Heart right ventricle (tissue), 16 donors: ENCODE data around the gene C3orf49. TPM values are rescaled to one million over a fixed set of nuclear protein-coding genes. Genes with fewer than 3 reads are reported as not detected.
A peak's percentile ranks its signal among the peaks of the same experiment; 100 is the strongest.

Experiments used
- ATAC-seq, 8 donors: fragments of 200-7000 bp; cut with Tn5 transposase; one replicate each; pipeline ENCODE4 v1.9.1; 2020; ENCODE audit warnings: mild to moderate bottlenecking in 8 of 8, moderate library complexity in 8 of 8, moderate number of reproducible peaks in 1 of 8
- DNase-seq, 2 donors: peaks; one replicate each; pipeline ENCODE4 v3.0.0-alpha.2; 2020
- H3K27ac ChIP-seq, 10 donors: fragments of 200-600 bp; sonication (generic) in 2 of 10; one replicate each; pipeline versions ENCODE4 v1.5.0 to v1.8.0; 2020 to 2022; ENCODE audit warnings: mild to moderate bottlenecking in 3 of 10
- H3K27me3 ChIP-seq, 7 donors: fragments of 200-600 bp; one replicate each; pipeline ENCODE4 v1.8.0; 2021 to 2022; ENCODE audit warnings: mild to moderate bottlenecking in 2 of 7
- H3K36me3 ChIP-seq, 9 donors: fragments of 200-600 bp; sonication (generic) in 1 of 9; one replicate each; pipeline versions ENCODE4 v1.5.0 to v1.8.0; 2020 to 2022; ENCODE audit warnings: mild to moderate bottlenecking in 2 of 9
- H3K4me1 ChIP-seq, 9 donors: fragments of 200-600 bp; sonication (generic) in 1 of 9; one replicate each; pipeline versions ENCODE4 v1.5.0 to v1.8.0; 2020 to 2022; ENCODE audit warnings: mild to moderate bottlenecking in 4 of 9
- H3K4me3 ChIP-seq, 10 donors: fragments of 200-600 bp; sonication (generic) in 2 of 10; one replicate each; pipeline versions ENCODE4 v1.5.0 to v1.8.0; 2020 to 2022; ENCODE audit warnings: mild to moderate bottlenecking in 7 of 10, moderate library complexity in 2 of 10
- H3K9me3 ChIP-seq, 11 donors: fragments of 200-600 bp in 10 of 11; sonication (generic) in 2 of 11; one replicate each; pipeline versions ENCODE4 v1.5.0 to v1.8.0; 2013 to 2022; ENCODE audit warnings: mild to moderate bottlenecking in 2 of 11, control low read depth in 1 of 11, moderate library complexity in 1 of 11
- CTCF ChIP-seq, 9 donors: fragments of 200-600 bp; sonication (generic) in 2 of 9; IDR thresholded peaks; one replicate each; pipeline versions ENCODE4 v1.5.0 to v1.8.0; 2021 to 2022; ENCODE audit warnings: antibody characterized with exemption in 9 of 9, mild to moderate bottlenecking in 5 of 9, moderate library complexity in 1 of 9
- WGBS, 2 donors: extraction: QIAGEN DNeasy Blood & Tissue Kit; methylation state at CpG; one replicate each; pipeline ENCODE4 v1.1.7; 2013; ENCODE audit warnings: inconsistent platforms in 1 of 2; 5-methylcytosine and 5-hydroxymethylcytosine counted together
- intact Hi-C, 10 donors: fragments of 100-400 bp; cut with DNase I; formaldehyde crosslinking; loops; one replicate each; pipeline versions ENCODE4 v1.11.1 to v1.14.2; 2022
- polyA plus RNA-seq, 2 donors: library from polyadenylated mRNA; stranded (reverse); fragments of 200-250 nt; gene quantifications; one replicate each; pipeline ENCODE4 v1.2.3, GENCODE V29; 2013
- total RNA-seq, 10 donors: library from RNA; stranded (reverse); fragmentation: NEBNext Ultra II Directional in 3 of 10; extraction: Animal tissue kit (Norgen Biotek cat#: 25700) in 3 of 10; gene quantifications; one replicate each; pipeline versions ENCODE4 v1.2.1 to v1.2.4, GENCODE V29; 2021 to 2023
- donor health status: Arrhythmogenic right ventricular cardiomyopathy.
- donor health status: ischemic (EF 13 %, LVEDD 7.1; RV severe dilation, severe dysfunction).
- donor health status: healthy with polysubstance abuse.
- donor health status: DM: no; HTN: yes; CAD: no.
- donor health status: DM: no; HTN: no; CAD: no.
- donor health status: ischemic (EF 25% LVEDD 6.9; RV normal size, moderate dysfunction).
- donor health status: ischemic (EF 25% LVEDD 5.7; RV mildly dilated, moderate dysfunction).
- donor health status: healthy.
- donor health status: DM: yes; HTN: yes; CAD: no.
- donor health status: Ischemic cardiomyopathy.
- donor health status: ischemic (EF 35%, LVEDD 5.7; RV mildly dilated, moderate dysfunction).
- donor health status: nonischemic (EF 11% LVEDD 7.7; RV severe dilation, severe dysfunction).
- donor health status: DM: yes; HTN: yes; CAD: no.
- donor health status: PGD.
- donor health status: ischemic (EF 29% LVEDD 5.4; RV normal size, mild dysfunction).
- donor health status: nonischemic (EF 23%, LVEDD 6.1; RV moderate dilation, normal function).

Gene C3orf49
- total and polyA plus RNA-seq, 12 donors: not detected

GRCh38 chr3:63803911-63804310, 15.2 kb upstream of the C3orf49 start:
- 69 to 73% methylated on average over 5 of the region's 5 CpGs for WGBS, 2 donors
- no peak for TF ChIP-seq CTCF (IDR thresholded peaks at IDR 0.05)
- Histone ChIP-seq H3K4me3 (no peak overlapping the region), H3K27ac (no peak overlapping the region), H3K4me1 (peaks cover 0 to 11% (median 0%) of the 10 kb centered on the region in 9 donors), H3K9me3 (no peaks in the 10 kb centered on the region), H3K27me3 (no peaks in the 10 kb centered on the region), H3K36me3 (no peaks in the 10 kb centered on the region)
- no peak for ATAC-seq
- intact Hi-C loops: no loop called here
- DNase-seq: no peak

DNA sequence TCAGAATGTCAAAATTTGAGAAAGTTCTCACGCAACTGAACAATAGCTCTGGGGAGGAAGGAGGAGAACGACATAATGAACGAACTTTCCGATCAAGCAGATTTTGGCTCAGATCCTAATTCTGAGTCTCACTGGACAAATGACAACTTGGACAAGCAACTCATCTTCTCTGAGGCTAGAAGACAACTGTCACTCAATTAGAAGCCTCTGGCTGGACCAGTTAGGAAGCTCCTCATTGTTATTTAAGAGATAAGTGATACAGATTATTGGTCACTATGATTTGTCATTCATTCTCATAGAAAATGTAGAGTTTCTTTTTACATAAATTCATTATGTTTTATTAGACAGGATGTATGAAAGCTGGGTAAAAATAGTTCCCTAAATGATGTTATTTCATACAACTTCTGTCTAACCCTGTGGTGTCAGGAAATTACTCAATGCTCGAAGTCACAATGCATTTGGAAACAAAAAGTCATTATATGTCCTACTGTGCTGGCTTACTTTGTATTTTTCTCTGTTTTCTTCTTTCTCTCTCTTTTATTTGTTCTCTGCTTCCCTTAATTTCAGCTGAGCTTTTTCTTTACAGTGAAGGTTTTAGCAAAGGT, 11.0 kb upstream of the C3orf49 start:
- H3K36me3 ChIP-seq: no peaks in the 10 kb centered on the region
- 34 to 61% methylated on average over 5 of the region's 5 CpGs for WGBS, 2 donors
- no peaks in the 10 kb centered on the region for H3K27me3 ChIP-seq
- no peak for TF ChIP-seq CTCF (IDR thresholded peaks at IDR 0.05)
- H3K4me3 ChIP-seq: no peak overlapping the region
- peaks cover 0 to 13% (median 0%) of the 10 kb centered on the region in 9 donors for H3K4me1 ChIP-seq
- intact Hi-C loops: loop anchor here in 1 of 10 donors (5.0 kb wide), 1 partner anchor 451 kb away; no protein-coding TSS in a partner anchor
- H3K27ac ChIP-seq: peak overlapping the region in 1 of 10 donors; percentile 57
- H3K9me3 ChIP-seq: no peaks in the 10 kb centered on the region
- DNase-seq: no peak
- ATAC-seq: no peak

DNA sequence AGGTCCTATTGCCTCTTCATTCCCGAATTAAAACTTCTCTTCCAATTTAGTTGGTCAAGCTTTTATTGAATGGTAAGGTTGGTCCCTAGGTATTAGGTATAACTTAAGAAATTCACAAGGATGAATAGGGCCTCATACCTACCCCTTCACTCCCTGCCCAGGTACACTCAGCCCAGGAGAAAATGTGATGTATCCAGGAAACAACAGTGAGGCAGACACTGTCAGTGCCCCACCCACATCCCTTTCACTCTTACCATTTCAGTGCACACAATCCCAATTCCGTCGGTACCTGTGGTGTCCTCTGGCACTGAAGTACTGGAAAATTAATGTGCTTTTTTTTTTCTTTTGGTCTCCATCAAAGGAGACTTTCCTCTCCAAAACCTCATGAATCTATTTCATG, 10.5 kb upstream of the C3orf49 start:
- Histone ChIP-seq H3K9me3 (no peaks in the 10 kb centered on the region), H3K27ac (peak overlapping the region in 1 of 10 donors; percentile 57), H3K4me1 (peaks cover 0 to 13% (median 0%) of the 10 kb centered on the region in 9 donors), H3K4me3 (no peak overlapping the region), H3K36me3 (no peaks in the 10 kb centered on the region), H3K27me3 (no peaks in the 10 kb centered on the region)
- intact Hi-C loops: loop anchor here in 1 of 10 donors (5.0 kb wide), 1 partner anchor 451 kb away; no protein-coding TSS in a partner anchor
- TF ChIP-seq CTCF (IDR thresholded peaks at IDR 0.05): no peak
- ATAC-seq (no peak), DNase-seq (no peak)
- WGBS, 2 donors: 81 to 84% methylated on average over 3 of the region's 3 CpGs

DNA sequence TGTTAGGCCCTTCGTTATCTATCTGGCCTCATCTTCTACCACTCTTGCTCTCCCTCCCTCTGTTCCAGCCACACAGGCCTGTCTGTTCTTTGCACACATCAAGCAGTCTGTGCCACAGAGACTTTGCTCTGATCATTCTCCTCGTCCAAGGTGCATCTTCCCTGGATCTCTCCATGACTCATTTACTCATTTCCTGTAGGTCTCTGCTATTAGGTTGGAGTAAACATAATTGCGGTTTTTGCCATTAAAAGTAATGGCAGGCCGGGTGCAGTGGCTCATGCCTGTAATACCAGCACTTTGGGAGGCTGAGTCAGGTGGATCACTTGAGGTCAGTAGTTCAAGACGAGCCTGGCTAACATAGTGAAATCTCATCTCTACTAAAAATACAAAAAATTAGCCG, 9.5 kb upstream of the C3orf49 start:
- no peak for ATAC-seq
- H3K36me3 ChIP-seq: no peaks in the 10 kb centered on the region
- no peaks in the 10 kb centered on the region for H3K9me3 ChIP-seq
- peaks cover 0 to 13% (median 0%) of the 10 kb centered on the region in 9 donors for H3K4me1 ChIP-seq
- no peaks in the 10 kb centered on the region for H3K27me3 ChIP-seq
- H3K4me3 ChIP-seq: no peak overlapping the region
- no peak for TF ChIP-seq CTCF (IDR thresholded peaks at IDR 0.05)
- DNase-seq: no peak
- intact Hi-C loops: loop anchor here in 3 of 10 donors (5.0 to 10.0 kb wide), 2 partner anchors 452 to 1185 kb away; no protein-coding TSS in a partner anchor
- H3K27ac ChIP-seq: no peak overlapping the region
- 91 to 94% methylated on average over 6 of the region's 6 CpGs for WGBS, 2 donors
